ENCODE measurements around the gene QTRT2.
A peak's percentile ranks its signal among the peaks of the same experiment; 100 is the strongest.

The QTRT2 gene

GRCh38 chr3:114025451-114025850, 31.1 kb upstream of the QTRT2 start:
- no peak for TF ChIP-seq CTCF (IDR thresholded peaks at IDR 0.05; ENCODE audit: low read depth, low read length)
- no peak for DNase-seq (ENCODE audit: low read depth in 2 of 2)
- no peak overlapping the region for H3K4me3 ChIP-seq (replicated peaks in 1 of 2; ENCODE audit: low read depth in 2 of 2, low read length in 2 of 2)

GRCh38 chr3:114026331-114026730, 30.2 kb upstream of the QTRT2 start:
- no peak overlapping the region for H3K4me3 ChIP-seq (replicated peaks in 1 of 2; ENCODE audit: low read depth in 2 of 2, low read length in 2 of 2)
- TF ChIP-seq CTCF (IDR thresholded peaks at IDR 0.05; ENCODE audit: low read depth, low read length): no peak
- DNase-seq (ENCODE audit: low read depth in 2 of 2): no peak

DNA sequence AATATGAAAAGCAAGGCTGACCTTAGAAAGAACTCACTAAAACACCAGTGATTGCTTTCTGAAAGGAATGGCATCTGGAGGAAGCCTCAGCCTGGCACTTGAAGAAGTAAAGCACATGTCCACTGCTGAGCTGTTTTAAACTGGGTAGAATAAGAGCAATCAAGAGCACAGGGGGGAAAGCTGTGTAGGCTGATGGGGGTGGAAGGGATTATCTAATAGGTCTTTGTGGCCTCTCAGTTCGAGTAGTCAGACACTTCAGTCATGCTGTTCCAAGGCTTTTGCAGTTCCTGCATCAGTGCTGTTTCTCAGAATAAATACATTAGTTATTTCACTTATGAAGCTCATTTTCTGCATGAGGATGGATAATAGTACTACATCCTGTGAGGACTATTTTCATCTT, 22.8 kb upstream of the QTRT2 start:
- no peak overlapping the region for H3K4me3 ChIP-seq (replicated peaks in 1 of 2; ENCODE audit: low read depth in 2 of 2, low read length in 2 of 2)
- DNase-seq (ENCODE audit: low read depth in 2 of 2): no peak
- TF ChIP-seq CTCF (IDR thresholded peaks at IDR 0.05; ENCODE audit: low read depth, low read length): no peak

GRCh38 chr3:114034211-114034610, 22.3 kb upstream of the QTRT2 start:
- no peak for TF ChIP-seq CTCF (IDR thresholded peaks at IDR 0.05; ENCODE audit: low read depth, low read length)
- H3K4me3 ChIP-seq (replicated peaks in 1 of 2; ENCODE audit: low read depth in 2 of 2, low read length in 2 of 2): no peak overlapping the region
- no peak for DNase-seq (ENCODE audit: low read depth in 2 of 2)

GRCh38 chr3:114034787-114035545, 21.6 kb upstream of the QTRT2 start:
- no peak overlapping the region for H3K4me3 ChIP-seq (replicated peaks in 1 of 2; ENCODE audit: low read depth in 2 of 2, low read length in 2 of 2)
- TF ChIP-seq CTCF (IDR thresholded peaks at IDR 0.05; ENCODE audit: low read depth, low read length): no peak
- DNase-seq (ENCODE audit: low read depth in 2 of 2): peak in 1 of 2 donors; percentile 9

GRCh38 chr3:114035896-114036295, 20.6 kb upstream of the QTRT2 start:
- no peak for DNase-seq (ENCODE audit: low read depth in 2 of 2)
- no peak overlapping the region for H3K4me3 ChIP-seq (replicated peaks in 1 of 2; ENCODE audit: low read depth in 2 of 2, low read length in 2 of 2)
- TF ChIP-seq CTCF (IDR thresholded peaks at IDR 0.05; ENCODE audit: low read depth, low read length): no peak

- TF ChIP-seq CTCF (IDR thresholded peaks at IDR 0.05; ENCODE audit: low read depth, low read length): no peak
- H3K4me3 ChIP-seq (replicated peaks in 1 of 2; ENCODE audit: low read depth in 2 of 2, low read length in 2 of 2): no peak overlapping the region
- no peak for DNase-seq (ENCODE audit: low read depth in 2 of 2)
Measured at GRCh38 chr3:114043205-114043604, 13.3 kb upstream of the QTRT2 start.
